Sigmoid colon (tissue), 4 donors: Measurements from ENCODE around the gene GPR87.

Source experiments
- CTCF ChIP-seq, 4 experiments: fragments of 450-650 bp in 3 of 4; fragments of 200-600 bp in 1 of 4; IDR thresholded peaks; one replicate each; pipeline ENCODE4 v1.5.1; 2016 to 2019; ENCODE audit warnings: antibody characterized with exemption in 4 of 4, mild to moderate bottlenecking in 3 of 4, moderate library complexity in 2 of 4
- EP300 ChIP-seq, 4 donors: sonication (generic); formaldehyde crosslinking; IDR thresholded peaks; one replicate each; pipeline ENCODE4 v1.6.1; 2017; ENCODE audit warnings: antibody characterized with exemption in 4 of 4
- POLR2A ChIP-seq, 2 donors: fragments of 450-650 bp; IDR thresholded peaks; one replicate each; pipeline ENCODE4 v1.6.1; 2016; ENCODE audit warnings: antibody characterized with exemption in 2 of 2, mild to moderate bottlenecking in 2 of 2, moderate library complexity in 2 of 2

GRCh38 chr3:151285940-151286339, 30.7 kb downstream of the GPR87 start:
- TF ChIP-seq POLR2A (IDR thresholded peaks at IDR 0.05) (no peak), CTCF (IDR thresholded peaks at IDR 0.05) (no peak), EP300 (IDR thresholded peaks at IDR 0.05) (no peak)
